Suprapubic skin (tissue), 4 donors: Measurements from ENCODE around the gene IER2. TPM values are rescaled to one million over a fixed set of nuclear protein-coding genes. Genes with fewer than 3 reads are reported as not detected.

Source experiments
- DNase-seq, 2 donors: peaks; one replicate each; pipeline ENCODE4 v3.0.0-alpha.2; 2019; ENCODE audit warnings: low spot score in 2 of 2
- H3K27ac ChIP-seq: fragments of 200-600 bp; sonication (generic); one replicate; pipeline ENCODE4 v1.5.1; 2019
- H3K27me3 ChIP-seq: fragments of 200-600 bp; sonication (generic); one replicate; pipeline ENCODE4 v1.5.1; 2019
- H3K36me3 ChIP-seq: fragments of 200-600 bp; sonication (generic); one replicate; pipeline ENCODE4 v1.5.1; 2019
- H3K4me1 ChIP-seq: fragments of 200-600 bp; sonication (generic); one replicate; pipeline ENCODE4 v1.5.1; 2019
- H3K4me3 ChIP-seq: fragments of 200-600 bp; sonication (generic); one replicate; pipeline ENCODE4 v1.5.1; 2019; ENCODE audit warnings: mild to moderate bottlenecking
- H3K9me3 ChIP-seq: fragments of 200-600 bp; sonication (generic); one replicate; pipeline ENCODE4 v1.5.1; 2019
- EP300 ChIP-seq: sonication (generic); formaldehyde crosslinking; IDR thresholded peaks from one replicate; pipeline ENCODE4 v1.6.1; 2017; ENCODE audit warnings: antibody characterized with exemption
- POLR2A ChIP-seq, 2 donors: fragments of 450-650 bp; IDR thresholded peaks; one replicate each; pipeline ENCODE4 v1.6.1; 2017; ENCODE audit warnings: antibody characterized with exemption in 2 of 2, mild to moderate bottlenecking in 2 of 2, moderate library complexity in 2 of 2
- POLR2AphosphoS5 ChIP-seq, 3 donors: sonication (generic); formaldehyde crosslinking; IDR thresholded peaks; one replicate each; pipeline ENCODE4 v1.6.1; 2017; ENCODE audit warnings: antibody characterized with exemption in 3 of 3
- WGBS: methylation state at CpG from one replicate; pipeline ENCODE4 v1.1.5; 2018; 5-methylcytosine and 5-hydroxymethylcytosine counted together
- total RNA-seq, 4 donors: library from RNA; depleted of rRNA; stranded (reverse); fragments of >200 nt; gene quantifications; one replicate each; pipeline ENCODE4 v1.1.0, GENCODE V29; 2016
- TF ChIP-seq, protein P1 (sequence below), 2 donors: fragments of 200-600 bp in 1 of 2; fragments of 450-650 bp in 1 of 2; sonication (generic) in 1 of 2; IDR thresholded peaks; one replicate each; pipeline ENCODE4 v1.5.1; 2016 to 2019; ENCODE audit warnings: antibody characterized with exemption in 2 of 2, mild to moderate bottlenecking in 1 of 2, moderate library complexity in 1 of 2

Gene IER2
- total RNA-seq, 4 donors from 2014 or later = 154 to 377 (median 214) TPM

DNA sequence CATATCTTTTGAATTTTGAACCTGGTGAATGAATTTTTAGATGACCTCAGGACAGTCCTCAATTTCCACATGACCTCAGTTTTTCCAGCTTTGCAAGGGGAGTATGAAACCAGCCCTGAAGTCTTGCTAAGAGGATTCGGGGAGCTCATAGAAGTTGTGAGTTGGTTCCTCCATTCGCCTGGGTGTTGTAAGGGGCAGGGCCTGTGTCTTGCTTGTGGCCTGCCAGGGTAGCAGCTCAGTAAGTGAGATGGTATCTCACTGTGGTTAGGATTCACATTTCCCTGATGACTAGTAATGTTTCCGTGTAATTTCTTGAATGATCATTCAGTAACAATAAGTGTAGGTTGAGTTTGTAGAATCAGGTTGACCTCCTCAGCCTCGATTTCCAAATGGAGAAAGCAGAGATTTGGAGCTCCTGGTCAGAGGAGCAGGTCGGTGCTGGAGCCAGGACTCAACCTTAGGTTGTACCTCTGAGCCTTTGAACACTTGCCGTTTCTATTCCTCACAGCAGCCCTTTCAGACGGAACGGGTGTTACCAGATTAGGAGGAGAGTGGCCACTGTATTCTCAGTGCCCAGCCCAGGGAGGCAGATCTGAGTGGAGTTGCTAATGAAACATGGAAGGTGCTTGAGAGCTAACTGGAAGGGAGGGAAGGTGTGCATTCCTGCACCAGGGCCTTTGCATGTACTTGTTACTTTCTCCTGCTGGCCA is 17.6 kb upstream of the IER2 start:
- DNase-seq = no peak
- H3K27ac ChIP-seq = no peak overlapping the region

GRCh38 chr19:13133241-13133870 is 16.9 kb upstream of the IER2 start:
- Histone ChIP-seq H3K36me3 (peaks cover 38% of the 10 kb centered on the region), H3K9me3 (no peaks in the 10 kb centered on the region), H3K4me1 (peaks cover 6% of the 10 kb centered on the region), H3K27me3 (no peaks in the 10 kb centered on the region), H3K4me3 (no peak overlapping the region), H3K27ac (no peak overlapping the region)
- TF ChIP-seq EP300 = no peak
- TF ChIP-seq, protein P1, sequence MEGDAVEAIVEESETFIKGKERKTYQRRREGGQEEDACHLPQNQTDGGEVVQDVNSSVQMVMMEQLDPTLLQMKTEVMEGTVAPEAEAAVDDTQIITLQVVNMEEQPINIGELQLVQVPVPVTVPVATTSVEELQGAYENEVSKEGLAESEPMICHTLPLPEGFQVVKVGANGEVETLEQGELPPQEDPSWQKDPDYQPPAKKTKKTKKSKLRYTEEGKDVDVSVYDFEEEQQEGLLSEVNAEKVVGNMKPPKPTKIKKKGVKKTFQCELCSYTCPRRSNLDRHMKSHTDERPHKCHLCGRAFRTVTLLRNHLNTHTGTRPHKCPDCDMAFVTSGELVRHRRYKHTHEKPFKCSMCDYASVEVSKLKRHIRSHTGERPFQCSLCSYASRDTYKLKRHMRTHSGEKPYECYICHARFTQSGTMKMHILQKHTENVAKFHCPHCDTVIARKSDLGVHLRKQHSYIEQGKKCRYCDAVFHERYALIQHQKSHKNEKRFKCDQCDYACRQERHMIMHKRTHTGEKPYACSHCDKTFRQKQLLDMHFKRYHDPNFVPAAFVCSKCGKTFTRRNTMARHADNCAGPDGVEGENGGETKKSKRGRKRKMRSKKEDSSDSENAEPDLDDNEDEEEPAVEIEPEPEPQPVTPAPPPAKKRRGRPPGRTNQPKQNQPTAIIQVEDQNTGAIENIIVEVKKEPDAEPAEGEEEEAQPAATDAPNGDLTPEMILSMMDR (IDR thresholded peaks at IDR 0.05) = no peak
- no peak for TF ChIP-seq POLR2A (IDR thresholded peaks at IDR 0.05)
- TF ChIP-seq POLR2AphosphoS5 (IDR thresholded peaks at IDR 0.05) = no peak
- whole genome bisulfite sequencing = 68% methylated on average over 12 of the region's 12 CpGs
- DNase-seq = no peak

More for the DNA sequence above, 17.6 kb upstream of the IER2 start:
- no peaks in the 10 kb centered on the region for H3K27me3 ChIP-seq
- H3K4me3 ChIP-seq = no peak overlapping the region
- TF ChIP-seq, protein P1 (IDR thresholded peaks at IDR 0.05) = no peak
- TF ChIP-seq EP300 (no peak), POLR2AphosphoS5 (IDR thresholded peaks at IDR 0.05) (no peak), POLR2A (IDR thresholded peaks at IDR 0.05) (no peak)
- peaks cover 6% of the 10 kb centered on the region for H3K4me1 ChIP-seq
- H3K9me3 ChIP-seq = no peaks in the 10 kb centered on the region
- peaks cover 31% of the 10 kb centered on the region for H3K36me3 ChIP-seq
- WGBS = 70% methylated on average over 8 of the region's 8 CpGs

- peaks cover 6% of the 10 kb centered on the region for H3K4me1 ChIP-seq
- TF ChIP-seq EP300 (no peak), POLR2A (IDR thresholded peaks at IDR 0.05) (no peak), POLR2AphosphoS5 (IDR thresholded peaks at IDR 0.05) (no peak)
- TF ChIP-seq, protein P1 (IDR thresholded peaks at IDR 0.05) = no peak
- H3K27ac ChIP-seq = no peak overlapping the region
- H3K9me3 ChIP-seq = no peaks in the 10 kb centered on the region
- peaks cover 46% of the 10 kb centered on the region for H3K36me3 ChIP-seq
- 95% methylated on average over 3 of the region's 3 CpGs for WGBS
- DNase-seq = no peak
- H3K4me3 ChIP-seq = no peak overlapping the region
- no peaks in the 10 kb centered on the region for H3K27me3 ChIP-seq
These were observed 15.6 kb upstream of the IER2 start for GRCh38 chr19:13134626-13135025.

GRCh38 chr19:13135068-13136062 is 14.8 kb upstream of the IER2 start:
- 94% methylated on average over 18 of the region's 60 CpGs for WGBS
- no peak overlapping the region for H3K27ac ChIP-seq
- no peaks in the 10 kb centered on the region for H3K27me3 ChIP-seq
- no peak overlapping the region for H3K4me3 ChIP-seq
- no peak for DNase-seq
- TF ChIP-seq, protein P1 (IDR thresholded peaks at IDR 0.05) = no peak
- TF ChIP-seq POLR2A (IDR thresholded peaks at IDR 0.05) (no peak), POLR2AphosphoS5 (IDR thresholded peaks at IDR 0.05) (no peak), EP300 (no peak)
- H3K9me3 ChIP-seq = no peaks in the 10 kb centered on the region
- H3K36me3 ChIP-seq = peaks cover 50% of the 10 kb centered on the region
- H3K4me1 ChIP-seq = peaks cover 6% of the 10 kb centered on the region
